DOHH2 (cell line): Measurements from ENCODE around the gene EDAR.

Source experiments
- H3F3A ChIP-seq: fragments of 200-600 bp; sonication (generic), shearing (Covaris generic); 2 replicates; pipeline ENCODE4 v1.6.0; 2016; ENCODE audit warnings: antibody characterized with exemption, mild to moderate bottlenecking; ENCODE audit not compliant: control insufficient read depth, insufficient read depth
- H3K27ac ChIP-seq: fragments of 200-600 bp; sonication (generic); 2 replicates; pipeline ENCODE4 v1.5.1; 2014; ENCODE audit warnings: low read depth, mild to moderate bottlenecking, low read length, moderate library complexity
- H3K27me3 ChIP-seq: fragments of 200-600 bp; sonication (generic); 2 replicates; pipeline ENCODE4 v1.6.1; 2014; ENCODE audit warnings: mild to moderate bottlenecking, low read length, mixed read lengths; ENCODE audit not compliant: control insufficient read depth
- H3K36me3 ChIP-seq: fragments of 200-600 bp; sonication (generic); 2 replicates; pipeline ENCODE4 v1.6.1; 2014; ENCODE audit warnings: mild to moderate bottlenecking, low read length, moderate library complexity, mixed read lengths; ENCODE audit not compliant: control insufficient read depth
- H3K4me1 ChIP-seq: fragments of 200-600 bp; sonication (generic); 2 replicates; pipeline ENCODE4 v1.6.1; 2014; ENCODE audit warnings: mild to moderate bottlenecking, low read length, mixed read lengths; ENCODE audit not compliant: control insufficient read depth
- H3K4me2 ChIP-seq: fragments of 200-600 bp; sonication (generic); 2 replicates; pipeline ENCODE4 v1.6.0; 2014; ENCODE audit warnings: mild to moderate bottlenecking, low read length, moderate library complexity
- H3K4me3 ChIP-seq: fragments of 200-600 bp; sonication (generic); 2 replicates; pipeline ENCODE4 v1.5.1; 2014; ENCODE audit warnings: mild to moderate bottlenecking, low read length, mixed read lengths
- H3K79me2 ChIP-seq: fragments of 200-600 bp; sonication (generic); 2 replicates; pipeline ENCODE4 v1.6.1; 2014; ENCODE audit warnings: mild to moderate bottlenecking, low read length, mixed read lengths; ENCODE audit not compliant: control insufficient read depth
- H3K9me2 ChIP-seq: fragments of 200-600 bp; sonication (generic); replicated peaks from 2 replicates; pipeline ENCODE4 v1.6.1; 2014; ENCODE audit warnings: mild to moderate bottlenecking, low read length, mixed read lengths; ENCODE audit not compliant: control insufficient read depth
- H3K9me3 ChIP-seq: fragments of 200-600 bp; sonication (generic); 2 replicates; pipeline ENCODE4 v1.6.1; 2014; ENCODE audit warnings: antibody characterized with exemption, low read length, mixed read lengths; ENCODE audit not compliant: control insufficient read depth, insufficient read depth
- H4K20me1 ChIP-seq: fragments of 200-600 bp; sonication (generic); 2 replicates; pipeline ENCODE4 v1.6.0; 2014; ENCODE audit warnings: low read depth, mild to moderate bottlenecking, antibody characterized with exemption, low read length, moderate library complexity; ENCODE audit not compliant: control insufficient read depth, insufficient read depth
- CTCF ChIP-seq: fragments of 200-600 bp; sonication (generic); IDR thresholded peaks from one replicate; pipeline ENCODE4 v1.5.1; 2014; ENCODE audit warnings: antibody characterized with exemption, mild to moderate bottlenecking, low read depth, low read length; ENCODE audit not compliant: poor library complexity, severe bottlenecking
- EZH2phosphoT487 ChIP-seq: fragments of 200-600 bp; sonication (generic); IDR thresholded peaks from 2 replicates; pipeline ENCODE4 v1.6.1; 2017; ENCODE audit warnings: borderline replicate concordance, mild to moderate bottlenecking, antibody characterized with exemption, low read length, moderate library complexity, mixed read lengths

EDAR gene

GRCh38 chr2:109009920-109010610 lies 21.0 kb upstream of the EDAR start:
- Histone ChIP-seq H3K9me3 (no peaks in the 10 kb centered on the region), H3K4me1 (no peaks in the 10 kb centered on the region), H3K4me2 (no peak overlapping the region), H3K79me2 (no peaks in the 10 kb centered on the region), H3K9me2 (no peaks in the 10 kb centered on the region), H3K36me3 (no peaks in the 10 kb centered on the region), H3K27me3 (no peaks in the 10 kb centered on the region), H3K27ac (no peak overlapping the region), H3F3A (no peaks in the 10 kb centered on the region), H3K4me3 (no peak overlapping the region), H4K20me1 (no peaks in the 10 kb centered on the region)
- TF ChIP-seq CTCF, result no peak
- no peak for TF ChIP-seq EZH2phosphoT487

GRCh38 chr2:109006971-109007370 lies 18.0 kb upstream of the EDAR start:
- Histone ChIP-seq H3K4me3 (no peak overlapping the region), H4K20me1 (no peaks in the 10 kb centered on the region), H3K27ac (no peak overlapping the region), H3K9me3 (no peaks in the 10 kb centered on the region), H3K27me3 (no peaks in the 10 kb centered on the region), H3K36me3 (no peaks in the 10 kb centered on the region), H3K79me2 (no peaks in the 10 kb centered on the region), H3K4me1 (no peaks in the 10 kb centered on the region), H3F3A (no peaks in the 10 kb centered on the region), H3K9me2 (no peaks in the 10 kb centered on the region), H3K4me2 (no peak overlapping the region)
- no peak for TF ChIP-seq CTCF
- TF ChIP-seq EZH2phosphoT487, result no peak

- no peak overlapping the region for H3K27ac ChIP-seq
- no peaks in the 10 kb centered on the region for H3K4me1 ChIP-seq
- H3K9me2 ChIP-seq, result no peaks in the 10 kb centered on the region
- TF ChIP-seq CTCF (no peak), EZH2phosphoT487 (no peak)
- H3F3A ChIP-seq, result no peaks in the 10 kb centered on the region
- H3K27me3 ChIP-seq, result no peaks in the 10 kb centered on the region
- H3K4me2 ChIP-seq, result no peak overlapping the region
- no peaks in the 10 kb centered on the region for H3K79me2 ChIP-seq
- H3K9me3 ChIP-seq, result no peaks in the 10 kb centered on the region
- no peak overlapping the region for H3K4me3 ChIP-seq
- no peaks in the 10 kb centered on the region for H4K20me1 ChIP-seq
- H3K36me3 ChIP-seq, result no peaks in the 10 kb centered on the region
These were observed 16.7 kb upstream of the EDAR start for GRCh38 chr2:109005686-109006204.
